Neuronal stem cell (in vitro differentiated cells): ENCODE data around the gene ZP1.

Source experiments
- DNase-seq: peaks from one replicate; pipeline ENCODE4 v3.0.0-alpha.2; 2013; ENCODE audit warnings: low spot score
- H2AFZ ChIP-seq: one replicate; pipeline ENCODE4 v1.6.1; 2013; ENCODE audit warnings: mild to moderate bottlenecking, low read length, inconsistent platforms
- H2AK5ac ChIP-seq: 2 replicates; pipeline ENCODE4 v1.6.1; 2013; ENCODE audit warnings: low read depth, mild to moderate bottlenecking, inconsistent platforms, low read length, moderate library complexity, mixed read lengths
- H2BK120ac ChIP-seq: 2 replicates; pipeline ENCODE4 v1.6.1; 2013; ENCODE audit warnings: low read depth, mild to moderate bottlenecking, inconsistent platforms, low read length, moderate library complexity, mixed read lengths
- H2BK12ac ChIP-seq: one replicate; pipeline ENCODE4 v1.6.1; 2013; ENCODE audit warnings: low read length, inconsistent platforms
- H2BK15ac ChIP-seq: 2 replicates; pipeline ENCODE4 v1.6.1; 2013; ENCODE audit warnings: mild to moderate bottlenecking, low read length, inconsistent platforms, mixed read lengths
- H2BK5ac ChIP-seq: one replicate; pipeline ENCODE4 v1.6.1; 2013; ENCODE audit warnings: inconsistent platforms, mild to moderate bottlenecking, low read length, moderate library complexity
- H3K14ac ChIP-seq: one replicate; pipeline ENCODE4 v1.6.1; 2013; ENCODE audit warnings: low read length, inconsistent platforms
- H3K18ac ChIP-seq: 2 replicates; pipeline ENCODE4 v1.6.1; 2013; ENCODE audit warnings: low read length, inconsistent platforms
- H3K23ac ChIP-seq: 2 replicates; pipeline ENCODE4 v1.6.1; 2013; ENCODE audit warnings: low read depth, mild to moderate bottlenecking, mixed read lengths, low read length, inconsistent platforms; ENCODE audit not compliant: poor library complexity
- H3K27ac ChIP-seq: replicated peaks from 3 replicates; pipeline ENCODE4 v1.5.1; 2013; ENCODE audit warnings: low read length, inconsistent platforms
- H3K27me3 ChIP-seq, 3 experiments: 2 replicates each; pipeline ENCODE4 v1.6.1; 2013; ENCODE audit warnings: low read length in 3 of 3, mild to moderate bottlenecking in 2 of 3, inconsistent platforms in 1 of 3, low read depth in 1 of 3, mixed read lengths in 1 of 3, moderate library complexity in 1 of 3; ENCODE audit not compliant: control insufficient read depth in 3 of 3, insufficient read depth in 3 of 3
- H3K36me3 ChIP-seq, 2 donors: replicated peaks in 1 of 2; 2 replicates each; pipeline ENCODE4 v1.6.1; 2013; ENCODE audit warnings: low read length in 2 of 2; ENCODE audit not compliant: control insufficient read depth in 2 of 2, insufficient read depth in 2 of 2
- H3K4ac ChIP-seq: 2 replicates; pipeline ENCODE4 v1.6.1; 2013; ENCODE audit warnings: inconsistent platforms, mild to moderate bottlenecking, low read length, moderate library complexity
- H3K4me1 ChIP-seq, 2 donors: 1 replicate in 1 of 2; 2 replicates in 1 of 2; pipeline ENCODE4 v1.6.1; 2013; ENCODE audit warnings: low read length in 2 of 2, low read depth in 1 of 2; ENCODE audit not compliant: control insufficient read depth in 2 of 2, insufficient read depth in 1 of 2
- H3K4me2 ChIP-seq: one replicate; pipeline ENCODE4 v1.6.1; 2013; ENCODE audit warnings: mild to moderate bottlenecking, low read length, inconsistent platforms; ENCODE audit not compliant: insufficient read depth, poor library complexity, severe bottlenecking
- H3K4me3 ChIP-seq, 2 donors: 2 replicates each; pipeline ENCODE4 v1.5.1; 2013; ENCODE audit warnings: low read length in 2 of 2, mild to moderate bottlenecking in 2 of 2, inconsistent platforms in 1 of 2, moderate library complexity in 1 of 2
- H3K79me1 ChIP-seq: one replicate; pipeline ENCODE4 v1.6.1; 2013; ENCODE audit warnings: low read depth, mild to moderate bottlenecking, inconsistent platforms, low read length, moderate library complexity
- H3K9ac ChIP-seq: one replicate; pipeline ENCODE4 v1.6.1; 2013; ENCODE audit warnings: mild to moderate bottlenecking, low read depth, low read length, inconsistent platforms; ENCODE audit not compliant: poor library complexity
- H3K9me3 ChIP-seq, 2 donors: replicated peaks in 1 of 2; 2 replicates each; pipeline versions ENCODE3 to v1.6.1; 2013; ENCODE audit warnings: low read length in 2 of 2, mild to moderate bottlenecking in 2 of 2, inconsistent platforms in 1 of 2, low read depth in 1 of 2, mixed read lengths in 1 of 2, moderate library complexity in 1 of 2; ENCODE audit not compliant: control insufficient read depth in 2 of 2, insufficient read depth in 1 of 2
- H4K8ac ChIP-seq: one replicate; pipeline ENCODE4 v1.6.1; 2013; ENCODE audit warnings: low read depth, mild to moderate bottlenecking, inconsistent platforms, low read length, moderate library complexity
- H4K91ac ChIP-seq: one replicate; pipeline ENCODE4 v1.6.1; 2013; ENCODE audit warnings: low read length, low read depth, mild to moderate bottlenecking, inconsistent platforms; ENCODE audit not compliant: poor library complexity
- WGBS, 2 donors: extraction: QIAGEN DNeasy Blood & Tissue Kit; methylation state at CpG; one replicate each; pipeline ENCODE4 v1.1.7; 2013; ENCODE audit warnings: missing lambda C conversion rate in 2 of 2, mixed read lengths in 1 of 2; ENCODE audit not compliant: insufficient read length in 2 of 2, insufficient replicate concordance in 1 of 2; ENCODE audit errors: extremely low coverage in 2 of 2; 5-methylcytosine and 5-hydroxymethylcytosine counted together

The ZP1 gene

DNA sequence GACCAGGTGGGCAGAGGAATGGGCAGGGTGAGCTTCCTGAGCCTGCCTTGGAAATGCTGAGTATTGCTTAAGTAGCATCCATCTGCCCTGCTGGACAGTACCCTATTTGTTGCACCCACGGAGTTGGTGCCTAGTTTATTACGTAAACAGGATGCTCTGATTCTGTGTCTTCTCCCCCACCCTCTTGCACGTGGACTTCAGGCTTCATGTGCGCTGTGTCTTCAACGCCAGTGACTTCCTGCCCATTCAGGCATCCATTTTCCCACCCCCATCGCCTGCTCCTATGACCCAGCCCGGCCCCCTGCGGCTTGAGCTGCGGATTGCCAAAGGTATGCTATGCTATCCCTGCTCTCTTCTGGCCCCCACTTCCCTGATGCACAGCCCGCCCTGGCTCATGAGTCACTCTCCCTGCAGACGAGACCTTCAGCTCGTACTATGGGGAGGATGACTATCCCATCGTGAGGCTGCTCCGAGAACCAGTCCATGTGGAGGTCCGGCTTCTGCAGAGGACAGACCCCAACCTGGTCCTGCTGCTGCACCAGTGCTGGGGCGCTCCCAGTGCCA is 5.7 kb downstream of the ZP1 start:
- Histone ChIP-seq H4K8ac (no peak overlapping the region), H2BK15ac (peak overlapping the region; percentile 24), H3K9ac (peak overlapping the region; percentile 63), H3K27me3 (no peaks in the 10 kb centered on the region), H3K4me2 (no peak overlapping the region), H3K79me1 (no peaks in the 10 kb centered on the region), H3K18ac (peak overlapping the region; percentile 19), H2BK120ac (no peak overlapping the region), H2AFZ (no peak overlapping the region), H4K91ac (no peak overlapping the region), H3K4me1 (peaks cover 0 to 1% of the 10 kb centered on the region in 2 donors), H3K23ac (peak overlapping the region; percentile 37), H2BK12ac (no peak overlapping the region), H3K9me3 (no peaks in the 10 kb centered on the region), H3K4ac (no peak overlapping the region), H3K14ac (no peak overlapping the region), H3K4me3 (no peak overlapping the region), H2BK5ac (no peak overlapping the region), H3K36me3 (peaks cover 3 to 5% of the 10 kb centered on the region in 2 donors), H2AK5ac (peak overlapping the region; percentile 64), H3K27ac (no peak overlapping the region)
- no CpG with 5 or more reads among the region's 16 CpGs for WGBS, 2 donors
- DNase-seq, result no peak

DNA sequence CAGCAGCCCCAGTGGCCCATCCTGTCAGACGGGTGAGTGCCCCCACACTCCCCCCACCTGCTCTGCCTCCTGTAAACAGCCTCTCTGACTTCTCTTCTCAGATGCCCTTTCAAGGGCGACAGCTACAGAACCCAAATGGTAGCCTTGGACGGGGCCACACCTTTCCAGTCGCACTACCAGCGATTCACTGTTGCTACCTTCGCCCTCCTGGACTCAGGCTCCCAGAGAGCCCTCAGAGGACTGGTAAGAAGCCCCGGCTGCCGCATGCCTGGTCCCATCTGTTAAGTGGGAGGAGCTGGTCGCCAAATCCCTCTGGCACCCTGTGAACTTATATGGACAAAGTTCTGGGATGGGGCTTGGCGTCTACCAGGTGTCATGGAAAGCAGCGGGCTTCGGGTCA is 6.2 kb downstream of the ZP1 start:
- WGBS, 2 donors, result no CpG with 5 or more reads among the region's 12 CpGs
- no peak overlapping the region for H2BK120ac ChIP-seq
- DNase-seq, result no peak

DNA sequence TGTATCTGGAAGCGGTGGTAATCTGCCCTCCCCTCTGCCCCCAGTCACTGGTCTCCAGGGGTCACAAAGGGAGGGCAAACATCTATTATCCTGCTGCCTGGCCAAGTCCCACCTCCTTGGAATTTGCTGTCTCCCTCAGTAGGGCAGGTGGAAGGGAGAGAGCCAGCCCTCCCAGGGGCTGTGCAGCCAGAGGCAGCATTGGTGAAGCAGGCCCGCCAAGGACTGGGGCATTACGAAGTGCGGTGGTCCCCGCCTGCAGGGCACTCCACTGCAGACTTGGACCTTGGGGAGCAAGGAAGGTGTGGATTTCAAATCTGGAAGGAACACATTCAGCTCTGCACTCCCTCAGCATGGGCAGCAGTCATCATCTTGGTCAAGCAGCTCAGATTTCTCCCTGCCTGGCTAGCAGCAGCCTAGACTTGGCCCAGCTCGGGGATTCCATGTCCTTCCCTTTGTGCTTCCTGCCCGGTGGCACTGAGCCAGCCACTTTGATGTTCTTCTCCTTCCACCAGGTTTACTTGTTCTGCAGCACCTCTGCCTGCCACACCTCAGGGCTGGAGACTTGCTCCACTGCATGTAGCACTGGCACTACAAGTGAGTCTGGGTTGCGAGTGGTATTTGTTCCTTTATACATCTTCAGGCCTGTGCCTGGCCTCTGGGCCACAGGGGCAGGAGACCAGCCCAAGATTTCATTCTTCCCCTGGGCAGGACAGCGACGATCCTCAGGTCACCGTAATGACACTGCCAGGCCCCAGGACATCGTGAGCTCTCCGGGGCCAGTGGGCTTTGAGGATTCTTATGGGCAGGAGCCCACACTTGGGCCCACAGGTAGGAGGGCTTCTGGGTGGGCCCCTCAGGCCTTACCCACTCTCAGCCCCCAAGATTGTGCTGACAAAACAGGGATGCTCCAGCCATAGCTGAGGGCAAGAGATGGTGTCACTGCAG is 7.4 kb downstream of the ZP1 start:
- H3K9me3 ChIP-seq, result no peaks in the 10 kb centered on the region
- no peak overlapping the region for H3K4ac ChIP-seq
- H3K79me1 ChIP-seq, result no peaks in the 10 kb centered on the region
- DNase-seq, result no peak
- H3K27ac ChIP-seq, result no peak overlapping the region
- H3K36me3 ChIP-seq, result peaks cover 3 to 16% of the 10 kb centered on the region in 2 donors
- H3K4me2 ChIP-seq, result no peak overlapping the region
- no peak overlapping the region for H3K14ac ChIP-seq
- no peak overlapping the region for H2BK5ac ChIP-seq
- no peak overlapping the region for H4K8ac ChIP-seq
- H2BK15ac ChIP-seq, result no peak overlapping the region
- no peak overlapping the region for H3K23ac ChIP-seq
- no peak overlapping the region for H2AFZ ChIP-seq
- no peak overlapping the region for H3K18ac ChIP-seq
- WGBS, 2 donors, result no CpG with 5 or more reads among the region's 13 CpGs
- no peak overlapping the region for H3K9ac ChIP-seq
- H3K27me3 ChIP-seq, result no peaks in the 10 kb centered on the region
- H2BK120ac ChIP-seq, result no peak overlapping the region
- H2BK12ac ChIP-seq, result no peak overlapping the region
- no peak overlapping the region for H2AK5ac ChIP-seq
- no peak overlapping the region for H3K4me3 ChIP-seq
- H3K4me1 ChIP-seq, result peaks cover 0 to 1% of the 10 kb centered on the region in 2 donors
- H4K91ac ChIP-seq, result no peak overlapping the region

More for the DNA sequence above, 6.2 kb downstream of the ZP1 start:
- no peaks in the 10 kb centered on the region for H3K79me1 ChIP-seq
- peak overlapping the region; percentile 3 for H3K9ac ChIP-seq
- H3K4me2 ChIP-seq, result no peak overlapping the region
- H2BK15ac ChIP-seq, result no peak overlapping the region
- peaks cover 3 to 5% of the 10 kb centered on the region in 2 donors for H3K36me3 ChIP-seq
- H2AFZ ChIP-seq, result no peak overlapping the region
- H3K27me3 ChIP-seq, result no peaks in the 10 kb centered on the region
- peak overlapping the region; percentile 19 for H3K18ac ChIP-seq
- H2AK5ac ChIP-seq, result peak overlapping the region; percentile 64
- H4K91ac ChIP-seq, result no peak overlapping the region
- H3K9me3 ChIP-seq, result no peaks in the 10 kb centered on the region
- no peak overlapping the region for H2BK12ac ChIP-seq
- H3K4ac ChIP-seq, result no peak overlapping the region
- H3K4me1 ChIP-seq, result peaks cover 0 to 1% of the 10 kb centered on the region in 2 donors
- no peak overlapping the region for H3K27ac ChIP-seq
- peak overlapping the region; percentile 25 for H4K8ac ChIP-seq
- no peak overlapping the region for H3K4me3 ChIP-seq
- H3K23ac ChIP-seq, result peak overlapping the region; percentile 37
- no peak overlapping the region for H3K14ac ChIP-seq
- H2BK5ac ChIP-seq, result no peak overlapping the region
